OCI-LY1 (cell line): ENCODE data around the gene DPEP2NB.

Source experiments
- CTCF ChIP-seq: fragments of 200-600 bp; sonication (generic), shearing (Covaris generic); IDR thresholded peaks from 2 replicates; pipeline ENCODE4 v1.5.1; 2017; ENCODE audit warnings: mild to moderate bottlenecking, antibody characterized with exemption, low read length, moderate library complexity, mixed read lengths
- EZH2 ChIP-seq: fragments of 200-600 bp; sonication (generic), shearing (Covaris generic); IDR thresholded peaks from 2 replicates; pipeline ENCODE4 v1.8.0; 2017; ENCODE audit warnings: borderline replicate concordance, mixed run types, mild to moderate bottlenecking, antibody characterized with exemption, low read length, moderate library complexity, mixed read lengths

GRCh38 chr16:68028996-68029395 lies 13.3 kb upstream of the DPEP2NB start:
- no peak for TF ChIP-seq CTCF
- no peak for TF ChIP-seq EZH2
